GM10266 (cell line): ENCODE results near the gene RNF44.

Experiments used
- DNase-seq: peaks from one replicate; pipeline ENCODE4 v3.0.0; 2012; ENCODE audit errors: extremely low spot score
- TF ChIP-seq, protein P1 (sequence below): IDR thresholded peaks from 2 replicates; pipeline ENCODE4 v1.5.1; 2012; ENCODE audit warnings: mild to moderate bottlenecking, low read depth; ENCODE audit not compliant: control insufficient read depth, insufficient read depth; ENCODE audit errors: missing control alignments

RNF44 gene

DNA sequence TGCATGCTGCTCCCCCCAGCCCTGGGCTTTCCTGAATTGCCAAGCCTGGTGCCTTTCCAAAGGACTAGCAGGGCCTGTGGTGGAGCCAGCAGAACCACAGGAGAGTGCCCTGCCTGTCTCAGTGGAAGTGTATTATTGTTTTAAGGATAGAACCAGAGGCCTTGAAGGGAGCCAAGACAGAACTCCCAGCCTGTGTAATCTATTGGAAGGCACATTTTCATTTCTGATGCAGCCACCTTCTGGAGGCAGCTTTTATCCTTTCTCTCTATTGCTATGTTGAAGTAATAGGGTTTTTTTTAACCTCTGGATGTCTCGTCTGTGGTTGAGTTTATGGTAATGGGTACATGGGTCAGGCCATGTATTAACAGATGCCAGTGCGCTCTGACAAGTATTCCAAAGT is 29.3 kb downstream of the RNF44 start:
- no peak for DNase-seq
- TF ChIP-seq, protein P1, sequence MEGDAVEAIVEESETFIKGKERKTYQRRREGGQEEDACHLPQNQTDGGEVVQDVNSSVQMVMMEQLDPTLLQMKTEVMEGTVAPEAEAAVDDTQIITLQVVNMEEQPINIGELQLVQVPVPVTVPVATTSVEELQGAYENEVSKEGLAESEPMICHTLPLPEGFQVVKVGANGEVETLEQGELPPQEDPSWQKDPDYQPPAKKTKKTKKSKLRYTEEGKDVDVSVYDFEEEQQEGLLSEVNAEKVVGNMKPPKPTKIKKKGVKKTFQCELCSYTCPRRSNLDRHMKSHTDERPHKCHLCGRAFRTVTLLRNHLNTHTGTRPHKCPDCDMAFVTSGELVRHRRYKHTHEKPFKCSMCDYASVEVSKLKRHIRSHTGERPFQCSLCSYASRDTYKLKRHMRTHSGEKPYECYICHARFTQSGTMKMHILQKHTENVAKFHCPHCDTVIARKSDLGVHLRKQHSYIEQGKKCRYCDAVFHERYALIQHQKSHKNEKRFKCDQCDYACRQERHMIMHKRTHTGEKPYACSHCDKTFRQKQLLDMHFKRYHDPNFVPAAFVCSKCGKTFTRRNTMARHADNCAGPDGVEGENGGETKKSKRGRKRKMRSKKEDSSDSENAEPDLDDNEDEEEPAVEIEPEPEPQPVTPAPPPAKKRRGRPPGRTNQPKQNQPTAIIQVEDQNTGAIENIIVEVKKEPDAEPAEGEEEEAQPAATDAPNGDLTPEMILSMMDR = no peak

DNA sequence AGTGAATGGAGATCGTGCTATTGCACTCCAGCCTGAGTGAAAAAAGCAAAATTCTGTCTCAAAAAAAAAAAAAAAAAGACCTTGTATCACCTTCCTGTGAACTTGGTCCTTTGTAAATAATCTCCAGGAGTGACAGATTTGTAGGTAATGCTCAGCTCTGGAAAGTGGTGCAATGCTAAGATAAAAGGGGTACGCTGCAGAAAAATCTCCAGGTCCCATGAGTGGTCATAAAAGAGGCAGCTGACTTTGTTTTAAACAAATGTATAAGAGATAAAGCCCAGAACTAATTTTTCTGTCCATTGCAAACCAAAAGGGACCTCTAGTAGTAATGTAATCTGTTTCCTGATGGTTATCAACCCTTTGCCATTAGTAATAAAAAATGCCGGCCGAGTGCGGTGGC is 33.7 kb downstream of the RNF44 start:
- DNase-seq = no peak
- TF ChIP-seq, protein P1 = no peak

DNA sequence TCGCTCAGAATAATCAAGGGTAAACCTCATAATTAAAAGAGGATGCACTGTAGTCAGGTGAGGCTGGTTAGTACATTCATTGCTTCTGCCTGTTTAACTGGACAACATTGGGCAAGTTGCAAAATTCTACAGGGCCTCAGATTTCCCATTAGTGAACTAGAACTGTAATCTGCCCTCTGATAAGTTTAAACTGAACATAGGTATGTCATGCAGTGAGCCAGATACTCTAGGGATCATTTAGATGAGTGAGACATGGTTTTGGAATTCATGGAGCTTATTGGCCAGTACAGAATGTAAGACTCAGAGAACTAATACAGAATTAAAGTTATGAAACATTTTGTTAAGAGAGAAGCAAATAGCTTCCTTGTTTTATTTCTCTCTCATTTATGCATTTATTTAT is 35.9 kb downstream of the RNF44 start:
- TF ChIP-seq, protein P1 = no peak
- DNase-seq = no peak

DNA sequence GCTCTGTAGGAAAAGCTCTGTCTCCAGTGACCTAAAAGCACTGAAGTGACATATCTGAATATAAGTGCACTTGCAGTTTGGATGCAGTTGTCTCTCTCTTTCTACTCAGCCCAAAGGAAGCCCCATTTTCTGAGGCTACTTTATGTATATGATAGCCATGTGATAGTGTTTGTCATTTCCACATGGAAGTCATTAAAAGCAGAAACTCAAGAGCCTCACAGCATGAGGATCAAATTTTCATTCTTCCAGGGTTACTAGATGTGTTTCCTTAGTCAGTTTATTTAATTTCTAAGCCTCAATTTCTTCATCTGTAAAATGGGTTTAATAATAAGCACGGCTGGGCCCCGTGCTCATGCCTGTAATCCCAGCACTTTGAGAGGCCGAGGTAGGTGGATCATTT is 36.7 kb downstream of the RNF44 start:
- TF ChIP-seq, protein P1 = no peak
- no peak for DNase-seq

DNA sequence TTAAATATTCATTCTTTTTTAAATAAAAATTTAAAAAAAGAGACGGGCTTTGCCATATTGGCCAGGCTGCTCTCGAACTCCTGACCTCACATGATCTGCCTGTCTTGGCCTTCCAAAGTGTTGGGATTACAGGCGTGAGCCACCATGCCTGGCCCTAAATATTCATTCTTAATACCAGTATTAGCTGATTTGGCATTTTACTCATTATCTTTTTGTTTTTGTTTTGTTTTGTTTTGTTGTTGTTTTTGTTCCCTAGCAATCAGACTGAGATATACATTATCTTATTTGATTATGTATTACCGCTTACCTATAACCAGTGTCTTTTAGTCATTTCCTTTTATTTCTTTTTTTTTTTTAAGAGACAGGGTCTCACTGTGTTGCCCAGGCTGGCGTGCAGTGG is 37.9 kb downstream of the RNF44 start:
- TF ChIP-seq, protein P1 = no peak

DNA sequence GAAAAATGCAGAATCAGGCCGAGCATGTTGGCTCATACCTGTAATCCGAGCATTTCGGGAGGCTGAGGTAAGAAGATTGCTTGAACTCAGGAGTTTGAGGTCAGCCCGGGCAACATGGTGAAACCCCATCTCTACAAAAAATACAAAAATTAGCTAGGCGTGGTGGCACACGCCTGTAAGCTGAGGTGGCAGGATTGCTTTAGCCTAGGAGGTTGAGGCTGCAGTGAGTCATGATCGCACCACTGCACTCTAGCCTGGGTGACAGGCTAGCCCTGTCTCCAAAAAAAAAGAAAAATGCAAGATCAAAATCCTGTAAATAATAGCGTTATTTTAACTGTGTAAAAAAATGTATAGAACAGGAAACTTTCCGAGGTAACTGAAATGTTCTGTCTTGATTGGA is 39.4 kb downstream of the RNF44 start:
- DNase-seq = no peak
- TF ChIP-seq, protein P1 = no peak

More for the DNA sequence above, 37.9 kb downstream of the RNF44 start:
- no peak for DNase-seq

DNA sequence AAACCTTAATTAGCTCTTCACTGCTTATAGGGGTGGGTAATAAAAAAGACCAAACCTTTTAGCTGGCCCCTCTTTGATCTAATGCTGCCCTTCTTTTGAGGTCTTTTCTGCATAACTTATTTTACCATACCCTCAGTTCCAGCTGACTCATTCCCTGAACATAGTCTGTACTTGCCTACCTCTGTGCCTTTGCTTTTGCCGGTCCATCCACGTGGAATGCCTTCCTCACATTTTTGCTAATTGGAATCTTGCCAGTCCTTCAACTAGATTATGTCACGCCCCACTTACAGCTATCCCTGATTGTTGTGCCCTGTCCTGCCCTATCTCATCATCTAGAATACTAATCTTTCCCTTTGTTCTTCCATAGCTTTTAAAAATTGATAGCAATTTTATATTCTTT is 44.8 kb downstream of the RNF44 start:
- TF ChIP-seq, protein P1 = no peak
- DNase-seq = no peak
